Panc1 (cell line): ENCODE data around the gene HADH. TPM values are rescaled to one million over a fixed set of nuclear protein-coding genes. Genes with fewer than 3 reads are reported as not detected.

Source experiments
- ATAC-seq: fragments of 200-7000 bp; cut with Tn5 transposase; 2 replicates; pipeline ENCODE4 v1.9.1; 2020; ENCODE audit warnings: mild to moderate bottlenecking, moderate library complexity
- BruUV-seq: library from RNA; stranded (reverse); fragments of 400-500 nt; replicated peaks from 2 replicates; lab custom pipeline; 2021; lab: Mats Ljungman, UMichigan
- CTCF ChIA-PET: fragments of 300-600 bp; sonication (Branson Sonifier 250); formaldehyde crosslinking; loops from one replicate; lab custom pipeline; 2022; ENCODE audit warnings: antibody characterized with exemption; lab: Charles Lee
- POLR2A ChIA-PET: fragments of 300-600 bp; sonication (Branson Sonifier 250); formaldehyde crosslinking; loops from one replicate; lab custom pipeline; 2022; ENCODE audit warnings: antibody characterized with exemption; lab: Charles Lee
- DNase-seq: peaks from one replicate; pipeline ENCODE4 v3.0.0-alpha.2; 2010; ENCODE audit warnings: low read depth, low spot score
- H3K27ac ChIP-seq: 2 replicates; pipeline ENCODE4 v1.5.1; 2011; ENCODE audit warnings: mild to moderate bottlenecking, low read length, inconsistent platforms
- H3K27me3 ChIP-seq: fragments of 200-500 bp; sonication (Bioruptor generic); 2 replicates; pipeline ENCODE4 v1.6.0; 2014; ENCODE audit warnings: low read length, inconsistent platforms; ENCODE audit not compliant: control insufficient read depth, insufficient read depth
- H3K36me3 ChIP-seq: fragments of 200-500 bp; sonication (Bioruptor generic); 2 replicates; pipeline ENCODE4 v1.5.1; 2014; ENCODE audit warnings: inconsistent platforms, mild to moderate bottlenecking, low read length, moderate library complexity; ENCODE audit not compliant: control insufficient read depth, insufficient read depth
- H3K4me1 ChIP-seq: 2 replicates; pipeline ENCODE4 v1.5.1; 2011; ENCODE audit warnings: inconsistent platforms, mild to moderate bottlenecking, low read length, moderate library complexity; ENCODE audit not compliant: control insufficient read depth, insufficient read depth
- H3K4me3 ChIP-seq, 2 experiments: 2 replicates each; pipeline ENCODE4 v1.5.1; 2011 to 2012; ENCODE audit warnings: low read depth in 2 of 2, low read length in 2 of 2, mild to moderate bottlenecking in 2 of 2, inconsistent platforms in 1 of 2, moderate library complexity in 1 of 2
- H3K9me3 ChIP-seq: fragments of 200-500 bp; sonication (Bioruptor generic); 2 replicates; pipeline ENCODE4 v1.5.1; 2014; ENCODE audit warnings: low read depth, mild to moderate bottlenecking, inconsistent platforms, low read length, moderate library complexity; ENCODE audit not compliant: control insufficient read depth, insufficient read depth
- POLR2AphosphoS5 ChIP-seq: IDR thresholded peaks from 2 replicates; pipeline ENCODE4 v1.6.1; 2012; ENCODE audit warnings: mild to moderate bottlenecking, low read depth, low read length, moderate library complexity
- SIN3A ChIP-seq: IDR thresholded peaks from 2 replicates; pipeline ENCODE4 v1.6.1; 2012; ENCODE audit warnings: low read depth, mild to moderate bottlenecking, low read length, moderate library complexity, borderline replicate concordance; ENCODE audit not compliant: insufficient read depth
- TCF7L2 ChIP-seq: IDR thresholded peaks from 2 replicates; pipeline ENCODE4 v1.6.1; 2011; ENCODE audit warnings: mild to moderate bottlenecking, low read depth, low read length, inconsistent platforms
- in situ Hi-C: cut with HindIII; loops from 2 replicates; pipeline ENCODE4 v1.10.0; 2016; ENCODE audit warnings: low sequenced_read_pairs, low pct_unique_long_range_greater_than_20kb
- intact Hi-C: fragments of 100-400 bp; cut with micrococcal nuclease; formaldehyde crosslinking; loops from one replicate; pipeline ENCODE4 v1.10.0; 2022; ENCODE audit not compliant: unreplicated experiment
- total RNA-seq: library from RNA; stranded (reverse); gene quantifications from one replicate; pipeline ENCODE4 v1.2.1, GENCODE V29; 2021; ENCODE audit not compliant: unreplicated experiment
- TF ChIP-seq, protein P1 (sequence below), 2 experiments: IDR thresholded peaks; 2 replicates each; pipeline ENCODE4 v1.6.1; 2011 to 2012; ENCODE audit warnings: low read depth in 2 of 2, control low read depth in 1 of 2, low read length in 1 of 2, mild to moderate bottlenecking in 1 of 2, moderate library complexity in 1 of 2; ENCODE audit not compliant: insufficient read depth in 1 of 2
- TF ChIP-seq, protein P2 (sequence below): fragments of 450-650 bp; IDR thresholded peaks from 2 replicates; pipeline ENCODE4 v1.5.1; 2017; ENCODE audit warnings: mild to moderate bottlenecking

The HADH gene
- total RNA-seq, 1 experiment from 2014 or later = 20.0 TPM

DNA sequence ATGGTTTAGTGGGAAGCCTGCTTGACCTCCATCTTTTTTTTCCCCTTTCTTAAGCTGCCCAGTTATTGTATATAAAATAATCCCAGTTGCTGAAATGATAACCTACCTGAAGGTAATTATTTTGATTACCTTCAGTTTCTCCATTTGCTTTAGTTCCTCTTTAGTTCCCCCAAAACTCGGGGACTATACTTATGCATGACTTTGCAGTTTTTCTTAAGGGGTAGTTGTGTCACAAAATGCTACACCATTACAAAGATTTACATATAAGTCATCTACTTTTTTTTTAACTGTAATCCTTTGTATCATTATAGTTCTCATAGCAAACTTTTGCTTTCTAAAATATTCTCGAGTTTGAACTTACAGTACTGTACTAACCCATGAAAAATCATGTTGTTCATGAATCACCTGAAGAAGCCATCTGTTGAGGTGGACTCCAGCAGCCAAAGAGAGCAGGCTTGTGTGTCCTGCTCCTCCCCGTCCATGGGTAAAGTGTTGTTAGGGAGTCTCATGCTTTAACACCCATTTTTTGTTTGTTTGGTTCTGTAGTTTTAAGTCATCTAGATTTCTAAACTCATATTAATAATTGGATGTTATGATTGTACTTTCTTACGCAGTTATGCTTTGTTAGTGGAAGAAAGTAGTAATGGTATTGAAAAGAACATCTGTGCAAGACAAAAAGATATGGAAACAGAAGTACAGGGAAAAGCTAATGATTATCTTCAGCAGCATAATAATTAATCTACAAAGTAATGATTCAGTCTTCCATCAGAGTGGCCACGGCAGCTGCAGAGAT is 34.6 kb downstream of the HADH start:
- no peak for DNase-seq
- Histone ChIP-seq H3K9me3 (no peaks in the 10 kb centered on the region), H3K36me3 (no peaks in the 10 kb centered on the region), H3K27me3 (no peaks in the 10 kb centered on the region), H3K4me1 (no peaks in the 10 kb centered on the region), H3K4me3 (no peak overlapping the region), H3K27ac (no peak overlapping the region)
- ChIA-PET POLR2A (no interaction called here), CTCF (no interaction called here)
- TF ChIP-seq SIN3A (no peak), TCF7L2 (no peak), POLR2AphosphoS5 (no peak)
- TF ChIP-seq, protein P1, sequence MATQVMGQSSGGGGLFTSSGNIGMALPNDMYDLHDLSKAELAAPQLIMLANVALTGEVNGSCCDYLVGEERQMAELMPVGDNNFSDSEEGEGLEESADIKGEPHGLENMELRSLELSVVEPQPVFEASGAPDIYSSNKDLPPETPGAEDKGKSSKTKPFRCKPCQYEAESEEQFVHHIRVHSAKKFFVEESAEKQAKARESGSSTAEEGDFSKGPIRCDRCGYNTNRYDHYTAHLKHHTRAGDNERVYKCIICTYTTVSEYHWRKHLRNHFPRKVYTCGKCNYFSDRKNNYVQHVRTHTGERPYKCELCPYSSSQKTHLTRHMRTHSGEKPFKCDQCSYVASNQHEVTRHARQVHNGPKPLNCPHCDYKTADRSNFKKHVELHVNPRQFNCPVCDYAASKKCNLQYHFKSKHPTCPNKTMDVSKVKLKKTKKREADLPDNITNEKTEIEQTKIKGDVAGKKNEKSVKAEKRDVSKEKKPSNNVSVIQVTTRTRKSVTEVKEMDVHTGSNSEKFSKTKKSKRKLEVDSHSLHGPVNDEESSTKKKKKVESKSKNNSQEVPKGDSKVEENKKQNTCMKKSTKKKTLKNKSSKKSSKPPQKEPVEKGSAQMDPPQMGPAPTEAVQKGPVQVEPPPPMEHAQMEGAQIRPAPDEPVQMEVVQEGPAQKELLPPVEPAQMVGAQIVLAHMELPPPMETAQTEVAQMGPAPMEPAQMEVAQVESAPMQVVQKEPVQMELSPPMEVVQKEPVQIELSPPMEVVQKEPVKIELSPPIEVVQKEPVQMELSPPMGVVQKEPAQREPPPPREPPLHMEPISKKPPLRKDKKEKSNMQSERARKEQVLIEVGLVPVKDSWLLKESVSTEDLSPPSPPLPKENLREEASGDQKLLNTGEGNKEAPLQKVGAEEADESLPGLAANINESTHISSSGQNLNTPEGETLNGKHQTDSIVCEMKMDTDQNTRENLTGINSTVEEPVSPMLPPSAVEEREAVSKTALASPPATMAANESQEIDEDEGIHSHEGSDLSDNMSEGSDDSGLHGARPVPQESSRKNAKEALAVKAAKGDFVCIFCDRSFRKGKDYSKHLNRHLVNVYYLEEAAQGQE (IDR thresholded peaks at IDR 0.05; ENCODE audit: insufficient read depth in 1 of 2, low read depth in 2 of 2, low read length in 1 of 2) = no peak
- TF ChIP-seq, protein P2, sequence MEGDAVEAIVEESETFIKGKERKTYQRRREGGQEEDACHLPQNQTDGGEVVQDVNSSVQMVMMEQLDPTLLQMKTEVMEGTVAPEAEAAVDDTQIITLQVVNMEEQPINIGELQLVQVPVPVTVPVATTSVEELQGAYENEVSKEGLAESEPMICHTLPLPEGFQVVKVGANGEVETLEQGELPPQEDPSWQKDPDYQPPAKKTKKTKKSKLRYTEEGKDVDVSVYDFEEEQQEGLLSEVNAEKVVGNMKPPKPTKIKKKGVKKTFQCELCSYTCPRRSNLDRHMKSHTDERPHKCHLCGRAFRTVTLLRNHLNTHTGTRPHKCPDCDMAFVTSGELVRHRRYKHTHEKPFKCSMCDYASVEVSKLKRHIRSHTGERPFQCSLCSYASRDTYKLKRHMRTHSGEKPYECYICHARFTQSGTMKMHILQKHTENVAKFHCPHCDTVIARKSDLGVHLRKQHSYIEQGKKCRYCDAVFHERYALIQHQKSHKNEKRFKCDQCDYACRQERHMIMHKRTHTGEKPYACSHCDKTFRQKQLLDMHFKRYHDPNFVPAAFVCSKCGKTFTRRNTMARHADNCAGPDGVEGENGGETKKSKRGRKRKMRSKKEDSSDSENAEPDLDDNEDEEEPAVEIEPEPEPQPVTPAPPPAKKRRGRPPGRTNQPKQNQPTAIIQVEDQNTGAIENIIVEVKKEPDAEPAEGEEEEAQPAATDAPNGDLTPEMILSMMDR = no peak
- no TSS peak for BruUV-seq
- intact Hi-C loops = no loop called here
- in situ Hi-C loops = no loop called here
- no peak for ATAC-seq

- no peak overlapping the region for H3K27ac ChIP-seq
- CTCF ChIA-PET = no interaction called here
- POLR2A ChIA-PET = no interaction called here
- no peaks in the 10 kb centered on the region for H3K36me3 ChIP-seq
- no peaks in the 10 kb centered on the region for H3K9me3 ChIP-seq
- no TSS peak for BruUV-seq
- intact Hi-C loops = no loop called here
- in situ Hi-C loops = no loop called here
- H3K4me3 ChIP-seq = no peak overlapping the region
- H3K4me1 ChIP-seq = no peaks in the 10 kb centered on the region
- no peaks in the 10 kb centered on the region for H3K27me3 ChIP-seq
- no peak for DNase-seq
- TF ChIP-seq SIN3A (no peak), POLR2AphosphoS5 (no peak), TCF7L2 (no peak)
- TF ChIP-seq, protein P1 (IDR thresholded peaks at IDR 0.05; ENCODE audit: insufficient read depth in 1 of 2, low read depth in 2 of 2, low read length in 1 of 2) = no peak
- TF ChIP-seq, protein P2 = no peak
- no peak for ATAC-seq
These were observed 35.1 kb downstream of the HADH start for GRCh38 chr4:108024878-108025165.
